Neuronal stem cell (in vitro differentiated cells): Measurements from ENCODE around the gene CNTNAP5.

Experiments
- DNase-seq: peaks from one replicate; pipeline ENCODE4 v3.0.0-alpha.2; 2013; ENCODE audit warnings: low spot score
- H2AFZ ChIP-seq: one replicate; pipeline ENCODE4 v1.6.1; 2013; ENCODE audit warnings: mild to moderate bottlenecking, low read length, inconsistent platforms
- H2AK5ac ChIP-seq: 2 replicates; pipeline ENCODE4 v1.6.1; 2013; ENCODE audit warnings: low read depth, mild to moderate bottlenecking, inconsistent platforms, low read length, moderate library complexity, mixed read lengths
- H2BK120ac ChIP-seq: 2 replicates; pipeline ENCODE4 v1.6.1; 2013; ENCODE audit warnings: low read depth, mild to moderate bottlenecking, inconsistent platforms, low read length, moderate library complexity, mixed read lengths
- H2BK12ac ChIP-seq: one replicate; pipeline ENCODE4 v1.6.1; 2013; ENCODE audit warnings: low read length, inconsistent platforms
- H2BK15ac ChIP-seq: 2 replicates; pipeline ENCODE4 v1.6.1; 2013; ENCODE audit warnings: mild to moderate bottlenecking, low read length, inconsistent platforms, mixed read lengths
- H2BK5ac ChIP-seq: one replicate; pipeline ENCODE4 v1.6.1; 2013; ENCODE audit warnings: inconsistent platforms, mild to moderate bottlenecking, low read length, moderate library complexity
- H3K14ac ChIP-seq: one replicate; pipeline ENCODE4 v1.6.1; 2013; ENCODE audit warnings: low read length, inconsistent platforms
- H3K18ac ChIP-seq: 2 replicates; pipeline ENCODE4 v1.6.1; 2013; ENCODE audit warnings: low read length, inconsistent platforms
- H3K23ac ChIP-seq: 2 replicates; pipeline ENCODE4 v1.6.1; 2013; ENCODE audit warnings: low read depth, mild to moderate bottlenecking, mixed read lengths, low read length, inconsistent platforms; ENCODE audit not compliant: poor library complexity
- H3K27ac ChIP-seq: replicated peaks from 3 replicates; pipeline ENCODE4 v1.5.1; 2013; ENCODE audit warnings: low read length, inconsistent platforms
- H3K27me3 ChIP-seq, 3 experiments: 2 replicates each; pipeline ENCODE4 v1.6.1; 2013; ENCODE audit warnings: low read length in 3 of 3, mild to moderate bottlenecking in 2 of 3, inconsistent platforms in 1 of 3, low read depth in 1 of 3, mixed read lengths in 1 of 3, moderate library complexity in 1 of 3; ENCODE audit not compliant: control insufficient read depth in 3 of 3, insufficient read depth in 3 of 3
- H3K36me3 ChIP-seq, 2 donors: replicated peaks in 1 of 2; 2 replicates each; pipeline ENCODE4 v1.6.1; 2013; ENCODE audit warnings: low read length in 2 of 2; ENCODE audit not compliant: control insufficient read depth in 2 of 2, insufficient read depth in 2 of 2
- H3K4ac ChIP-seq: 2 replicates; pipeline ENCODE4 v1.6.1; 2013; ENCODE audit warnings: inconsistent platforms, mild to moderate bottlenecking, low read length, moderate library complexity
- H3K4me1 ChIP-seq, 2 donors: 1 replicate in 1 of 2; 2 replicates in 1 of 2; pipeline ENCODE4 v1.6.1; 2013; ENCODE audit warnings: low read length in 2 of 2, low read depth in 1 of 2; ENCODE audit not compliant: control insufficient read depth in 2 of 2, insufficient read depth in 1 of 2
- H3K4me2 ChIP-seq: one replicate; pipeline ENCODE4 v1.6.1; 2013; ENCODE audit warnings: mild to moderate bottlenecking, low read length, inconsistent platforms; ENCODE audit not compliant: insufficient read depth, poor library complexity, severe bottlenecking
- H3K4me3 ChIP-seq, 2 donors: 2 replicates each; pipeline ENCODE4 v1.5.1; 2013; ENCODE audit warnings: low read length in 2 of 2, mild to moderate bottlenecking in 2 of 2, inconsistent platforms in 1 of 2, moderate library complexity in 1 of 2
- H3K79me1 ChIP-seq: one replicate; pipeline ENCODE4 v1.6.1; 2013; ENCODE audit warnings: low read depth, mild to moderate bottlenecking, inconsistent platforms, low read length, moderate library complexity
- H3K9ac ChIP-seq: one replicate; pipeline ENCODE4 v1.6.1; 2013; ENCODE audit warnings: mild to moderate bottlenecking, low read depth, low read length, inconsistent platforms; ENCODE audit not compliant: poor library complexity
- H3K9me3 ChIP-seq, 2 donors: replicated peaks in 1 of 2; 2 replicates each; pipeline versions ENCODE3 to v1.6.1; 2013; ENCODE audit warnings: low read length in 2 of 2, mild to moderate bottlenecking in 2 of 2, inconsistent platforms in 1 of 2, low read depth in 1 of 2, mixed read lengths in 1 of 2, moderate library complexity in 1 of 2; ENCODE audit not compliant: control insufficient read depth in 2 of 2, insufficient read depth in 1 of 2
- H4K8ac ChIP-seq: one replicate; pipeline ENCODE4 v1.6.1; 2013; ENCODE audit warnings: low read depth, mild to moderate bottlenecking, inconsistent platforms, low read length, moderate library complexity
- H4K91ac ChIP-seq: one replicate; pipeline ENCODE4 v1.6.1; 2013; ENCODE audit warnings: low read length, low read depth, mild to moderate bottlenecking, inconsistent platforms; ENCODE audit not compliant: poor library complexity
- WGBS, 2 donors: extraction: QIAGEN DNeasy Blood & Tissue Kit; methylation state at CpG; one replicate each; pipeline ENCODE4 v1.1.7; 2013; ENCODE audit warnings: missing lambda C conversion rate in 2 of 2, mixed read lengths in 1 of 2; ENCODE audit not compliant: insufficient read length in 2 of 2, insufficient replicate concordance in 1 of 2; ENCODE audit errors: extremely low coverage in 2 of 2; 5-methylcytosine and 5-hydroxymethylcytosine counted together

The CNTNAP5 gene

GRCh38 chr2:124756048-124756447 lies 731.0 kb downstream of the CNTNAP5 start:
- Histone ChIP-seq H4K8ac (no peak overlapping the region), H3K4me3 (no peak overlapping the region), H3K18ac (no peak overlapping the region), H3K27ac (no peak overlapping the region), H3K9me3 (no peaks in the 10 kb centered on the region), H3K4me1 (no peaks in the 10 kb centered on the region), H2AK5ac (no peak overlapping the region), H2BK120ac (no peak overlapping the region), H3K14ac (no peak overlapping the region), H2AFZ (no peak overlapping the region), H3K27me3 (no peaks in the 10 kb centered on the region), H3K36me3 (no peaks in the 10 kb centered on the region), H2BK5ac (no peak overlapping the region), H3K4me2 (no peak overlapping the region), H3K9ac (no peak overlapping the region), H2BK15ac (no peak overlapping the region), H4K91ac (no peak overlapping the region), H3K79me1 (no peaks in the 10 kb centered on the region), H2BK12ac (no peak overlapping the region), H3K23ac (no peak overlapping the region), H3K4ac (no peak overlapping the region)
- DNase-seq, result no peak
- WGBS, 2 donors, result no CpG with 5 or more reads among the region's 4 CpGs

- DNase-seq, result no peak
- no CpG with 5 or more reads among the region's 1 CpG for WGBS, 2 donors
- H3K4me3 ChIP-seq, result no peak overlapping the region
- no peaks in the 10 kb centered on the region for H3K27me3 ChIP-seq
- H4K91ac ChIP-seq, result no peak overlapping the region
- H3K79me1 ChIP-seq, result no peaks in the 10 kb centered on the region
- H4K8ac ChIP-seq, result no peak overlapping the region
- H2AFZ ChIP-seq, result no peak overlapping the region
- no peak overlapping the region for H2BK5ac ChIP-seq
- H3K9me3 ChIP-seq, result no peaks in the 10 kb centered on the region
- H2BK15ac ChIP-seq, result no peak overlapping the region
- no peak overlapping the region for H2BK12ac ChIP-seq
- no peaks in the 10 kb centered on the region for H3K36me3 ChIP-seq
- no peak overlapping the region for H3K23ac ChIP-seq
- no peak overlapping the region for H3K14ac ChIP-seq
- no peak overlapping the region for H3K9ac ChIP-seq
- H2AK5ac ChIP-seq, result no peak overlapping the region
- no peak overlapping the region for H3K4ac ChIP-seq
- H3K4me2 ChIP-seq, result no peak overlapping the region
- no peak overlapping the region for H2BK120ac ChIP-seq
- no peak overlapping the region for H3K18ac ChIP-seq
- no peak overlapping the region for H3K27ac ChIP-seq
- peaks cover 0 to 3% of the 10 kb centered on the region in 2 donors for H3K4me1 ChIP-seq
These were observed 737.3 kb downstream of the CNTNAP5 start for GRCh38 chr2:124762388-124762787.

GRCh38 chr2:124763611-124764010 lies 738.5 kb downstream of the CNTNAP5 start:
- H2AFZ ChIP-seq, result no peak overlapping the region
- H3K4me2 ChIP-seq, result no peak overlapping the region
- no peak overlapping the region for H2AK5ac ChIP-seq
- no peaks in the 10 kb centered on the region for H3K27me3 ChIP-seq
- no peak overlapping the region for H2BK120ac ChIP-seq
- no peak overlapping the region for H4K8ac ChIP-seq
- no peak overlapping the region for H3K27ac ChIP-seq
- no peak overlapping the region for H3K9ac ChIP-seq
- no peak overlapping the region for H2BK5ac ChIP-seq
- WGBS, 2 donors, result no CpG with 5 or more reads among the region's 9 CpGs
- no peak overlapping the region for H4K91ac ChIP-seq
- H3K9me3 ChIP-seq, result no peaks in the 10 kb centered on the region
- DNase-seq, result peak; percentile 6
- H2BK12ac ChIP-seq, result no peak overlapping the region
- no peak overlapping the region for H2BK15ac ChIP-seq
- no peaks in the 10 kb centered on the region for H3K36me3 ChIP-seq
- no peak overlapping the region for H3K18ac ChIP-seq
- no peak overlapping the region for H3K14ac ChIP-seq
- H3K23ac ChIP-seq, result no peak overlapping the region
- no peak overlapping the region for H3K4me3 ChIP-seq
- no peaks in the 10 kb centered on the region for H3K79me1 ChIP-seq
- H3K4ac ChIP-seq, result no peak overlapping the region
- peaks cover 0 to 3% of the 10 kb centered on the region in 2 donors for H3K4me1 ChIP-seq

GRCh38 chr2:124774781-124775180 lies 749.7 kb downstream of the CNTNAP5 start:
- H2AFZ ChIP-seq, result no peak overlapping the region
- no peak overlapping the region for H3K14ac ChIP-seq
- H3K79me1 ChIP-seq, result no peaks in the 10 kb centered on the region
- no peak overlapping the region for H2BK15ac ChIP-seq
- no peak for DNase-seq
- H3K9ac ChIP-seq, result no peak overlapping the region
- H3K4me2 ChIP-seq, result no peak overlapping the region
- H3K9me3 ChIP-seq, result no peaks in the 10 kb centered on the region
- no peak overlapping the region for H2BK5ac ChIP-seq
- H3K4me3 ChIP-seq, result no peak overlapping the region
- H3K36me3 ChIP-seq, result peaks cover 0 to 2% of the 10 kb centered on the region in 2 donors
- H3K4me1 ChIP-seq, result peaks cover 0 to 2% of the 10 kb centered on the region in 2 donors
- no peak overlapping the region for H3K23ac ChIP-seq
- no peak overlapping the region for H2BK12ac ChIP-seq
- WGBS, 2 donors, result no CpG with 5 or more reads among the region's 5 CpGs
- H4K8ac ChIP-seq, result no peak overlapping the region
- no peak overlapping the region for H3K27ac ChIP-seq
- no peak overlapping the region for H3K18ac ChIP-seq
- H2AK5ac ChIP-seq, result no peak overlapping the region
- no peak overlapping the region for H4K91ac ChIP-seq
- no peak overlapping the region for H3K4ac ChIP-seq
- no peak overlapping the region for H2BK120ac ChIP-seq
- no peaks in the 10 kb centered on the region for H3K27me3 ChIP-seq
